Neuron (in vitro differentiated cells): Measurements from ENCODE around the gene NGF.

Experiments used
- H2AFZ ChIP-seq: one replicate; pipeline ENCODE4 v1.6.1; 2013; ENCODE audit warnings: low read depth, mild to moderate bottlenecking, inconsistent platforms, low read length, moderate library complexity
- H3K27me3 ChIP-seq: one replicate; pipeline ENCODE4 v1.6.1; 2013; ENCODE audit warnings: low read length; ENCODE audit not compliant: insufficient read depth
- H3K36me3 ChIP-seq: one replicate; pipeline ENCODE4 v1.6.1; 2013; ENCODE audit warnings: low read length; ENCODE audit not compliant: insufficient read depth
- H3K4me1 ChIP-seq: one replicate; pipeline ENCODE4 v1.6.1; 2013; ENCODE audit warnings: low read length; ENCODE audit not compliant: insufficient read depth
- H3K4me3 ChIP-seq: 2 replicates; pipeline ENCODE4 v1.5.1; 2013; ENCODE audit warnings: mild to moderate bottlenecking, low read length, moderate library complexity
- H3K9me3 ChIP-seq: one replicate; pipeline ENCODE4 v1.6.1; 2013; ENCODE audit warnings: low read length

The NGF gene

DNA sequence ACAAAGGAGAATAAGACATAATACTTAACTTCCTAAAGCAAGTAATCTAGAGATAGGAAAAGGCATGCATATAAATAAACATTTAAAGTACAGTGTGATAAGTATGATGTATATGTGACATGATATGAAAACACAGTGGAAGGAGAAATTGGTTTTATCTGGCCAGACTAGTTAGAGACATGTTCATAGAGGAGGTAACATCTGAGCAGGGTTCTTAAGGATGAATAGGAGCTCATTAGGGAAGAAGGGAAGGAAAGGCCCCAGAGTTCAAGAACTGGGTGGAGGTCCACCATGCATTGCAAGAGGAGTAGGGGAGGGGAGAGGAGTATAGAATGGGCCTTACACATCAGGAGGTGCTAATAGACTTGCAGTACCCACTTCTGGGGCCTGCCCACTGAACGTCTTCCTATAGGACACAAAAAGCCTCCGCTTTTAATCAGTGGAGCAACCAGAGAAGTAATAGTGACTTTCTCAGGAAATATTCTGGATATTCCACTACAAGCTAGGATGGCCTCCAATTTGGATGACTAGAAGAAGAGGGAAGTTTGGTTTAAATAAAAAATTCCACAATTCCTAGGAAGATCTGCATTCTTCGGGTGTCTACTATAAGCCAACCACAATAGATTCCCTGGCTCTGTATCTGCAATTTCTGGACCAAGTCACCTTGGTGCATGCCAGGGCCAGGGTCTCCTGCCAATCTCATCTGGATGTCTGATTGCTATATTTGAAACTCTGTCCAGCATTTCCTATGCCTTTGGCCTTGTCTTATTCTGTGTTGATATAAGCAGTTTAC, 41.9 kb downstream of the NGF start:
- no peaks in the 10 kb centered on the region for H3K4me1 ChIP-seq
- no peak overlapping the region for H2AFZ ChIP-seq
- no peaks in the 10 kb centered on the region for H3K36me3 ChIP-seq
- no peaks in the 10 kb centered on the region for H3K9me3 ChIP-seq
- H3K4me3 ChIP-seq, result no peak overlapping the region
- no peaks in the 10 kb centered on the region for H3K27me3 ChIP-seq

GRCh38 chr1:115293899-115294298, 44.1 kb downstream of the NGF start:
- H3K4me3 ChIP-seq, result no peak overlapping the region

GRCh38 chr1:115293006-115293405, 45.0 kb downstream of the NGF start:
- H3K4me3 ChIP-seq, result no peak overlapping the region
- H2AFZ ChIP-seq, result no peak overlapping the region
- no peaks in the 10 kb centered on the region for H3K36me3 ChIP-seq
- no peaks in the 10 kb centered on the region for H3K4me1 ChIP-seq
- no peaks in the 10 kb centered on the region for H3K9me3 ChIP-seq
- no peaks in the 10 kb centered on the region for H3K27me3 ChIP-seq

More at GRCh38 chr1:115293899-115294298, 44.1 kb downstream of the NGF start:
- Histone ChIP-seq H3K9me3 (no peaks in the 10 kb centered on the region), H3K36me3 (no peaks in the 10 kb centered on the region), H2AFZ (no peak overlapping the region), H3K27me3 (no peaks in the 10 kb centered on the region), H3K4me1 (no peaks in the 10 kb centered on the region)

GRCh38 chr1:115291741-115292140, 46.3 kb downstream of the NGF start:
- H3K4me3 ChIP-seq, result no peak overlapping the region

DNA sequence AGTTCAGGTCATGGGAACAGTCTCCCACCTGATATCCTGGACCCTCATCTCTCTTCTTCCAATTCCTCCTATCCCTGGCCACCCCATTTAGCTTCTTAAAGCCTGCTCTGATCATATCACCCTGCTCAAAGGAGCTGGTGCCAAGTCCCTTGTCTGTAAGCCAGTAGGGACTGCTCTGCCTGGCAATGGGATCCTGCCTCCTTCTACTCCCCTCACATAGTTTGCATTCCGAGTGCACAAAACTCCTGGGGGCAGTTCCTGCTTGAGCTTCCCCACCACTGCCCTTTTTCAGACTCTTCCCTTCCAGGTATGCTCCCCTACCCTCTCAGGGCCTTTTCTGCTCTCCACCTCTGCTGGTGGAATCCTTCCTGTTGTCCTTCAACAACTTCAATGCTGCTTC, 48.1 kb downstream of the NGF start:
- no peak overlapping the region for H2AFZ ChIP-seq
- no peaks in the 10 kb centered on the region for H3K9me3 ChIP-seq
- H3K4me1 ChIP-seq, result no peaks in the 10 kb centered on the region
- no peaks in the 10 kb centered on the region for H3K27me3 ChIP-seq
- no peak overlapping the region for H3K4me3 ChIP-seq
- H3K36me3 ChIP-seq, result no peaks in the 10 kb centered on the region

More at GRCh38 chr1:115291741-115292140, 46.3 kb downstream of the NGF start:
- H3K4me1 ChIP-seq, result no peaks in the 10 kb centered on the region
- H3K9me3 ChIP-seq, result no peaks in the 10 kb centered on the region
- H3K27me3 ChIP-seq, result no peaks in the 10 kb centered on the region
- H3K36me3 ChIP-seq, result no peaks in the 10 kb centered on the region
- no peak overlapping the region for H2AFZ ChIP-seq

DNA sequence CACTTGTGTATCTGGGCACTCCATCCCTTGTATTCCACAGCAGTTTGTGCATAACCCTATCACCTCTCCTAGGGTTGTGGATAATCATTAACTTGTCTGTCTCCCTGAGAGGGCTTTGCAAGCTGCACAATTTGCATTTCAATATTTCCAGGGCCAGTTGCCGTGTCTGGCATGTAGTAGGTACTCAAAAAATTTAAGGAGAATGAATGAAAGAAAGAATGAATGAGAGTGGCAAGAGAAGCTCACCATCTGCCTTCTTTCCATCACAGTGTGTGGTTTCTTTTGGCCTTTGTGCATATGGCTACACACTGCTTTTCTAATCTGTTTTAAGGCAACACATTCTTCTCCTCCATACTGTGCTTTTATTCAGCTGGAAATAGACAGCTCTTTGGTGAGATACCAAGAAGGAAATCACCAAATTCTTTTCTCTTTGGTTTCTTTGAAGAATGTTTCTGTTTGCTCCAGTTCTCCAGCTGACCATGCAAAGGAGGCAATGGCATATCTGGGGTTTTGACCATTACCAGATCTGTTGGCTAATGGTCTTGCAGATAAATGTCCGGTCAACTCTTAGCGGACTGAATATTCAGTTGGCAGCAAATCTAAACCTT, 49.4 kb downstream of the NGF start:
- Histone ChIP-seq H2AFZ (no peak overlapping the region), H3K4me3 (no peak overlapping the region), H3K9me3 (no peaks in the 10 kb centered on the region), H3K27me3 (no peaks in the 10 kb centered on the region), H3K36me3 (no peaks in the 10 kb centered on the region), H3K4me1 (no peaks in the 10 kb centered on the region)

DNA sequence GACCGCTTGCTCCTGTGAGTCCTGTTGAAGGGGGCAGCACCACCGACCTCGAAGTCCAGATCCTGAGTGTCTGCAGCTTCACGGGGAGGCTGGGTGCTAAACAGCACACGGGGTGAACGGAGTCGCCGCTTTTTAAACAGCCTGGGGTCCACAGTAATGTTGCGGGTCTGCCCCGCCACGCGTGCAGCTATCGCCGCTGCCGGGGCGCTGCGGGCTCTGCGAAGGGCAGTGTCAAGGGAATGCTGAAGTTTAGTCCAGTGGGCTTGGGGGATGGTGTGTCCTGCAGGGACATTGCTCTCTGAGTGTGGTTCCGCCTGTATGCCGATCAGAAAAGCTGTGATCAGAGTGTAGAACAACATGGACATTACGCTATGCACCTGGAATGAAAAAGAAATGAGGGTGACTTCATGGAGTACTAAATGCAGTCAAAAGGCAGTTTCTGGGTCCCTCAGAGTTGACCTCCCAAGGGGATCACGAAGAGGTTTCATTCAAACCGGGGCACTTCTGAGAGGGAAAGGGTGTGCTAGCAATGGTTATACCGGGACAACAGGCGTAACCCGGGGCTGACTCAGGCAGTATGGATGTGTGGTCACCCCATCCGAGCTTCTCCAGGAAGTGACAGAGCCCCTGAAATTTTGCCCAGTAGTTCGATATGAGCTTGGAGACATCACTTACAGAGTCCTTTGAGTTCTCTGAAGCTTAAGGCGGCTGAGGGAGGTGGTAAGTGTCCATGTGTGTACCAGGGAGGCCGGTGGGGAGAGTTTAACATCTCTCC, 51.4 kb downstream of the NGF start:
- no peaks in the 10 kb centered on the region for H3K36me3 ChIP-seq
- no peak overlapping the region for H2AFZ ChIP-seq
- H3K9me3 ChIP-seq, result no peaks in the 10 kb centered on the region
- H3K27me3 ChIP-seq, result no peaks in the 10 kb centered on the region
- no peak overlapping the region for H3K4me3 ChIP-seq
- H3K4me1 ChIP-seq, result no peaks in the 10 kb centered on the region

GRCh38 chr1:115284209-115284608, 53.8 kb downstream of the NGF start:
- Histone ChIP-seq H3K27me3 (no peaks in the 10 kb centered on the region), H3K9me3 (no peaks in the 10 kb centered on the region), H2AFZ (no peak overlapping the region), H3K4me1 (no peaks in the 10 kb centered on the region), H3K36me3 (no peaks in the 10 kb centered on the region), H3K4me3 (no peak overlapping the region)

- H3K4me3 ChIP-seq, result no peak overlapping the region
Measured at GRCh38 chr1:115283681-115284146, 54.3 kb downstream of the NGF start.

GRCh38 chr1:115283249-115283648, 54.8 kb downstream of the NGF start:
- Histone ChIP-seq H3K4me3 (no peak overlapping the region), H3K36me3 (no peaks in the 10 kb centered on the region), H3K4me1 (no peaks in the 10 kb centered on the region), H3K27me3 (no peaks in the 10 kb centered on the region), H2AFZ (no peak overlapping the region), H3K9me3 (no peaks in the 10 kb centered on the region)

More at GRCh38 chr1:115283681-115284146, 54.3 kb downstream of the NGF start:
- no peaks in the 10 kb centered on the region for H3K9me3 ChIP-seq
- no peaks in the 10 kb centered on the region for H3K4me1 ChIP-seq
- no peaks in the 10 kb centered on the region for H3K27me3 ChIP-seq
- no peak overlapping the region for H2AFZ ChIP-seq
- H3K36me3 ChIP-seq, result no peaks in the 10 kb centered on the region

GRCh38 chr1:115282807-115283208, 55.2 kb downstream of the NGF start:
- no peak overlapping the region for H3K4me3 ChIP-seq
- no peaks in the 10 kb centered on the region for H3K4me1 ChIP-seq
- no peak overlapping the region for H2AFZ ChIP-seq
- no peaks in the 10 kb centered on the region for H3K36me3 ChIP-seq
- no peaks in the 10 kb centered on the region for H3K9me3 ChIP-seq
- no peaks in the 10 kb centered on the region for H3K27me3 ChIP-seq

GRCh38 chr1:115281143-115281542, 56.9 kb downstream of the NGF start:
- no peak overlapping the region for H3K4me3 ChIP-seq

GRCh38 chr1:115280064-115280463, 58.0 kb downstream of the NGF start:
- Histone ChIP-seq H3K27me3 (no peaks in the 10 kb centered on the region), H3K4me3 (no peak overlapping the region), H3K9me3 (no peaks in the 10 kb centered on the region), H3K36me3 (no peaks in the 10 kb centered on the region), H2AFZ (no peak overlapping the region), H3K4me1 (no peaks in the 10 kb centered on the region)

More at GRCh38 chr1:115281143-115281542, 56.9 kb downstream of the NGF start:
- H2AFZ ChIP-seq, result no peak overlapping the region
- no peaks in the 10 kb centered on the region for H3K9me3 ChIP-seq
- H3K27me3 ChIP-seq, result no peaks in the 10 kb centered on the region
- H3K36me3 ChIP-seq, result no peaks in the 10 kb centered on the region
- no peaks in the 10 kb centered on the region for H3K4me1 ChIP-seq
